Activated CD8-positive, alpha-beta T cell treated with anti-CD3 and anti-CD28 coated beads for 36 hours (primary cell): ENCODE measurements around the gene TTC16. TPM values are rescaled to one million over a fixed set of nuclear protein-coding genes. Genes with fewer than 3 reads are reported as not detected.
A peak's percentile ranks its signal among the peaks of the same experiment; 100 is the strongest.

Source experiments
- ATAC-seq: fragments of 200-7000 bp; cut with Tn5 transposase; one replicate; pipeline ENCODE4 v1.10.0; 2021; ENCODE audit warnings: mild to moderate bottlenecking, moderate library complexity
- CTCF ChIA-PET: fragments of 350-600 bp; sonication (Branson Sonifier 250); formaldehyde crosslinking; loops from one replicate; lab custom pipeline; 2021; ENCODE audit warnings: antibody characterized with exemption; lab: Charles Lee
- POLR2A ChIA-PET: fragments of 350-600 bp; sonication (Branson Sonifier 250); formaldehyde crosslinking; loops from one replicate; lab custom pipeline; 2021; ENCODE audit warnings: antibody characterized with exemption; lab: Charles Lee
- DNase-seq: peaks from one replicate; pipeline ENCODE4 v3.0.0-alpha.2; 2020
- H3K27ac Mint-ChIP-seq: one replicate; pipeline ENCODE4 v1.8.0; 2021; ENCODE audit warnings: mild to moderate bottlenecking, mixed read lengths
- H3K27me3 Mint-ChIP-seq: one replicate; pipeline ENCODE4 v1.8.0; 2021; ENCODE audit warnings: mixed read lengths
- H3K36me3 Mint-ChIP-seq: one replicate; pipeline ENCODE4 v1.8.0; 2021; ENCODE audit warnings: low read depth, mixed read lengths
- H3K4me1 Mint-ChIP-seq: one replicate; pipeline ENCODE4 v1.8.0; 2021; ENCODE audit warnings: low read depth, mixed read lengths
- H3K4me3 Mint-ChIP-seq: one replicate; pipeline ENCODE4 v1.8.0; 2021; ENCODE audit warnings: mild to moderate bottlenecking, moderate library complexity, mixed read lengths
- H3K9me3 Mint-ChIP-seq: one replicate; pipeline ENCODE4 v1.8.0; 2021; ENCODE audit warnings: mixed read lengths
- intact Hi-C: fragments of 100-400 bp; cut with micrococcal nuclease; formaldehyde crosslinking; loops from one replicate; pipeline ENCODE4 v1.10.0; 2022
- total RNA-seq, 2 experiments: library from RNA; stranded (reverse); gene quantifications; one replicate each; pipeline ENCODE4 v1.2.3, GENCODE V29; 2021
- TF ChIP-seq, protein P1 (sequence below): fragments of 200-600 bp; IDR thresholded peaks from one replicate; pipeline ENCODE4 v1.8.0; 2022; ENCODE audit warnings: antibody characterized with exemption, mild to moderate bottlenecking

Gene TTC16
- total RNA-seq, 2 experiments from 2014 or later = 2.1 to 2.3 TPM

DNA sequence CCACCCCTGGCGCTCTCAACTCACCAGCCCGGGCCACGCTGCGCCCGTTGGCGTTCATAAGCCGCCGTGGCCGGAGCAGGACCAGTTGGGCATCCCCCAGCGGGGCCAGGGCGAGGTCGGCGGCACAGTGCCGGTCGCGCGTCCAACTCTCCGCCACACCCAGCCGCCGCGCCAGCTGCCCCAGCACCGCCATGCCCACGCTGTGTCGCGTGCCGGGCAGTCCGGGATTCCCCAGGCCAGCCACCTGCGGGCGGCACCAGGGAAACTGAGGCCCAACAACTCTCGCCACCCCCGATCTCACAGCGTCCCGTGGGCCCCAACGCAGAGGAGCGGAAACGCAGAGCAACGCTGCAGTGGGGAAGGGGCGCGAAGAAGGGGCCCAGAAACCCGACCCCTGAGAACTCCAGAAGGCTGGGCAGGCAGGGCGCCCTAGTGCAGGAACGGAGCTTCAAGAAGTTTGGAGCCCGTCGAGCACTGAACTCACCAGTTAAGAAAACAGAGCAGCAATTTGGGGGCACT lies 869 bp upstream of the TTC16 start:
- H3K36me3 Mint-ChIP-seq = no peaks in the 10 kb centered on the region
- peaks cover 34% of the 10 kb centered on the region for H3K4me1 Mint-ChIP-seq
- ATAC-seq (peak; percentile 8), DNase-seq (no peak)
- TF ChIP-seq, protein P1, sequence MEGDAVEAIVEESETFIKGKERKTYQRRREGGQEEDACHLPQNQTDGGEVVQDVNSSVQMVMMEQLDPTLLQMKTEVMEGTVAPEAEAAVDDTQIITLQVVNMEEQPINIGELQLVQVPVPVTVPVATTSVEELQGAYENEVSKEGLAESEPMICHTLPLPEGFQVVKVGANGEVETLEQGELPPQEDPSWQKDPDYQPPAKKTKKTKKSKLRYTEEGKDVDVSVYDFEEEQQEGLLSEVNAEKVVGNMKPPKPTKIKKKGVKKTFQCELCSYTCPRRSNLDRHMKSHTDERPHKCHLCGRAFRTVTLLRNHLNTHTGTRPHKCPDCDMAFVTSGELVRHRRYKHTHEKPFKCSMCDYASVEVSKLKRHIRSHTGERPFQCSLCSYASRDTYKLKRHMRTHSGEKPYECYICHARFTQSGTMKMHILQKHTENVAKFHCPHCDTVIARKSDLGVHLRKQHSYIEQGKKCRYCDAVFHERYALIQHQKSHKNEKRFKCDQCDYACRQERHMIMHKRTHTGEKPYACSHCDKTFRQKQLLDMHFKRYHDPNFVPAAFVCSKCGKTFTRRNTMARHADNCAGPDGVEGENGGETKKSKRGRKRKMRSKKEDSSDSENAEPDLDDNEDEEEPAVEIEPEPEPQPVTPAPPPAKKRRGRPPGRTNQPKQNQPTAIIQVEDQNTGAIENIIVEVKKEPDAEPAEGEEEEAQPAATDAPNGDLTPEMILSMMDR = no peak
- H3K4me3 Mint-ChIP-seq = peak overlapping the region; percentile 89
- no peaks in the 10 kb centered on the region for H3K27me3 Mint-ChIP-seq
- CTCF ChIA-PET = interaction anchor here (0.7 to 4.1 kb wide), 7 partner anchors 18 to 211 kb away, joined by 3 to 25 read pairs (median 3); partner anchors contain the start of gene TOR2A
- POLR2A ChIA-PET = interaction anchor here (0.8 to 4.1 kb wide), 12 partner anchors 10 to 267 kb away, joined by 3 to 26 read pairs (median 4); partner anchors contain the start of gene TOR2A
- H3K27ac Mint-ChIP-seq = peak overlapping the region; percentile 93
- intact Hi-C loops = no loop called here
- no peaks in the 10 kb centered on the region for H3K9me3 Mint-ChIP-seq

DNA sequence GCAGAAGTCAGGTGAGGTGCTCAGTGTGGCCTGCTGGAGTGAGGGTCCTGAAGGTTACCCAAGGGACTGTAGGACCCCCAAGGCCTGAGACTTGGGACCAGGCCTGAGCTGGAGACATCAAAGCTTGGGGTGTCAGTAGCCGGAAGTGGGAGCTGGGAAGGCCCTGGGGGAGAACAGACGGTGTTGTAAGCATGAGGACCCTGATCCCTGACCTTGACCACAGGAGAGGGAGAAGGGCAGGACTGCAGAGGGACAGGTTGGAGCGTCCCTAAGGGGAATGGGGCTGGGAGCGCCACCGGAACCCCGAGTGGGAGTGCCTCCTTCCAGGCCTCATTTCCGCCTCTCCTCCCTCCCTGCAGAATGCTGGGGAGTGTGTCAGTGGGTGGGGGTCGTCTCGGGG lies 533 bp downstream of the TTC16 start:
- H3K4me1 Mint-ChIP-seq = peaks cover 35% of the 10 kb centered on the region
- no peaks in the 10 kb centered on the region for H3K9me3 Mint-ChIP-seq
- POLR2A ChIA-PET = interaction anchor here (1.3 to 4.1 kb wide), 5 partner anchors 9 to 269 kb away, joined by 5 to 26 read pairs (median 7); partner anchors contain the start of gene TOR2A
- intact Hi-C loops = no loop called here
- H3K36me3 Mint-ChIP-seq = no peaks in the 10 kb centered on the region
- no peaks in the 10 kb centered on the region for H3K27me3 Mint-ChIP-seq
- H3K27ac Mint-ChIP-seq = peak overlapping the region; percentile 93
- CTCF ChIA-PET = interaction anchor here (0.8 to 4.1 kb wide), 3 partner anchors 19 to 154 kb away, joined by 3 to 25 read pairs (median 4); partner anchors contain the start of gene TOR2A
- ATAC-seq (no peak), DNase-seq (no peak)
- TF ChIP-seq, protein P1 = no peak
- H3K4me3 Mint-ChIP-seq = peak overlapping the region; percentile 89

DNA sequence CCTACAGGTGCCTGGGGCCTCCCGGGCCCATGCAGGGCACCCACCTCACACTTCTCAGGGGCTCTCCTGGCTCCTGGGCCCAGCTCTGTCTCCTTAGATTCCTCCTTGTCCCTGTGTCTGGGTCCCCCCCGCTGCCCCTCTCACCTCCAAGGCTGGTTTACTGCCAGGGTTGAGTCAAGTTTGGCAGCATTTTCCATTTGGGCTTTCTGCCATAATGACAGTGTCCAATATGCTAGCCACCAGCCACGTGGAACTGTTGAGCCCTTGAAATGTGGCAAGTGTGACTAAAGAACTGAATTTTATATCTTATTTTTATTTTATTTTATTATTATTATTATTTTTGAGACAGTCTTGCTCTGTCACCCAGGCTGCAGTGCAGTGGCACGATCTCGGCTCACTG lies 1.9 kb downstream of the TTC16 start:
- DNase-seq (no peak), ATAC-seq (no peak)
- Mint-ChIP-seq H3K27ac (no peak overlapping the region), H3K4me3 (no peak overlapping the region), H3K36me3 (no peaks in the 10 kb centered on the region), H3K27me3 (no peaks in the 10 kb centered on the region), H3K9me3 (no peaks in the 10 kb centered on the region), H3K4me1 (peaks cover 34% of the 10 kb centered on the region)
- CTCF ChIA-PET = interaction anchor here (1.2 to 4.1 kb wide), 3 partner anchors 17 to 152 kb away, joined by 3 to 25 read pairs (median 3); partner anchors contain the start of gene TOR2A
- TF ChIP-seq, protein P1 = no peak
- intact Hi-C loops = no loop called here
- POLR2A ChIA-PET = interaction anchor here (1.0 kb wide), 2 partner anchors 17 to 78 kb away, joined by 3 read pairs; no protein-coding TSS in a partner anchor

DNA sequence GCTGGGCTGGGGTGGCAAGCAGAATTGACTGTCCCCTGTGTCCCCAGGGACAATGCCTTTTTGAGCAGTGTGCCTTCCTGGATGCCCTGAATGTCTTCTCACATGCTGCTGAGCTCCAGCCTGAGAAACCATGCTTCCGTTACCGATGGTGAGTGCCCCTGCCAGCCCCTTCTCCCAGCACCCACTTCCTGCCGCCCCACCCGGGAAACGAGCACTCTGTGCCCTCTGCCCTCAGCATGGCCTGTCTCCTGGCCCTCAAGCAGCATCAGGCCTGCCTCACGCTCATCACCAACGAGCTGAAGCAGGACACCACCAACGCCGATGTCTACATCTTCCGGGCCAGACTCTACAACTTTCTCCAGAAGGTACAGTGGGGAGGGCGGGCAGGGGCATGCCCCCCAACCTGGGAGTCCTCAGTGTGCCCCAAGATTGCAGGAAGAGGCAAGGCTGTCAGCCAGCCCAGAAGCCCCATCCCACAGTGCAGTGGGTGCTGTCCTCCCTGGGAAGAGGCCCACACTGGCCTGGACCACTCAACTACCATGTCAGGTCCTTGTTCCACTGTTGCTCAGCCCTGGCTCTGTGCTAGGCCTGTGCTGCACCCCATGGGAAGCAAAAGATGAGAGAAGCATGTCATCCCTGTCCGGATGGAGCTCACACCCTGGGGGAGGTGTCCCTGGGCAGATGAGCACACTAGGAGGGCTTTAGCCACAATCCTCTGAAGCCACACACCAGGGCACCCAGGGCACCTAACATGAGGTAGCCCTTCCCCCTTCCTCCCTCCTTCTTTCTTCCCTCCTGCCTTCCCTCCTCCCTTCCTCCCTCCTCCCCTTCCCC lies 4.4 kb downstream of the TTC16 start:
- Mint-ChIP-seq H3K27me3 (no peaks in the 10 kb centered on the region), H3K9me3 (no peaks in the 10 kb centered on the region), H3K27ac (peak overlapping the region; percentile 89), H3K36me3 (no peaks in the 10 kb centered on the region), H3K4me1 (peaks cover 27% of the 10 kb centered on the region), H3K4me3 (peak overlapping the region; percentile 37)
- TF ChIP-seq, protein P1 = no peak
- POLR2A ChIA-PET = interaction anchor here (2.2 kb wide), 1 partner anchor 9 kb away, joined by 7 read pairs; no protein-coding TSS in a partner anchor
- intact Hi-C loops = no loop called here
- CTCF ChIA-PET = interaction anchor here (1.8 kb wide), 1 partner anchor 14 kb away, joined by 11 read pairs; the partner anchor contains the start of gene TOR2A
- peak; percentile 46 for DNase-seq
- ATAC-seq = no peak
